ENCODE data around the gene PTPRG. TPM values are rescaled to one million over a fixed set of nuclear protein-coding genes. Genes with fewer than 3 reads are reported as not detected.

Gene PTPRG
- total and polyA plus RNA-seq, 10 of the 15 experiments (the other 5 are each of a cell fraction or from before 2014, with no cell fraction given), result 0.29 to 20.7 (median 1.4) TPM

GRCh38 chr3:61946570-61947324, 385.4 kb downstream of the PTPRG start:
- H2AFZ ChIP-seq (ENCODE audit: control insufficient read depth, low read depth, low read length), result no peak overlapping the region
- ChIA-PET RAD21 (ENCODE audit: unreplicated experiment) (interaction anchor here (0.7 to 2.3 kb wide), 17 partner anchors 11 to 383 kb away, joined by 3 to 26 read pairs (median 4); no protein-coding TSS in a partner anchor), CTCF (interaction anchor here (0.9 to 4.3 kb wide), 12 partner anchors 8 to 383 kb away, joined by 3 to 52 read pairs (median 4); no protein-coding TSS in a partner anchor), SMC1A (ENCODE audit: uncharacterized antibody, unreplicated experiment) (interaction anchor here (0.7 to 2.2 kb wide), 23 partner anchors 11 to 240 kb away, joined by 3 to 39 read pairs (median 4); no protein-coding TSS in a partner anchor), POLR2A (interaction anchor here (0.8 to 2.7 kb wide), 7 partner anchors 10 to 38 kb away, joined by 3 to 8 read pairs (median 5); no protein-coding TSS in a partner anchor)
- no peaks in the 10 kb centered on the region for H3K27me3 ChIP-seq (replicated peaks in 1 of 2; ENCODE audit: control insufficient read depth in 2 of 2, insufficient read depth in 2 of 2, low read length in 1 of 2)
- H3K4me2 ChIP-seq (ENCODE audit: control insufficient read depth, insufficient read depth), result no peak overlapping the region
- no peak for DNase-seq (ENCODE audit: low read depth, low spot score)
- no peaks in the 10 kb centered on the region for H3K9me3 ChIP-seq (replicated peaks; ENCODE audit: control insufficient read depth, insufficient read depth, low read length)
- no peak; the same call in 2 of the 3 replicates for ATAC-seq
- H4K20me1 ChIP-seq (ENCODE audit: control insufficient read depth, insufficient read depth), result no peaks in the 10 kb centered on the region
- intact Hi-C loops (cut with micrococcal nuclease; ENCODE audit: unreplicated experiment), result no loop called here
- no peak overlapping the region for H3K4me3 ChIP-seq
- H3K79me2 ChIP-seq (ENCODE audit: control insufficient read depth, insufficient read depth, low read length), result no peaks in the 10 kb centered on the region
- no peaks in the 10 kb centered on the region for H3K4me1 ChIP-seq (ENCODE audit: control insufficient read depth, insufficient read depth, low read length)
- H3K36me3 ChIP-seq (ENCODE audit: control insufficient read depth in 2 of 2, insufficient read depth in 2 of 2, low read length in 1 of 2), result no peaks in the 10 kb centered on the region
- no peak overlapping the region for H3K27ac ChIP-seq (ENCODE audit: control insufficient read depth, insufficient read depth)
- 48% methylated on average over 7 of the region's 7 CpGs for WGBS (ENCODE audit: insufficient coverage, insufficient replicate concordance, low lambda C conversion rate, missing lambda C conversion rate)
- no TSS peak for BruUV-seq (replicated peaks)
- FAIRE-seq, result no peak
- in situ Hi-C loops (cut with MboI), result no loop called here
- H3K9ac ChIP-seq (ENCODE audit: control insufficient read depth, insufficient read depth, low read length), result no peak overlapping the region
- no peak for TF ChIP-seq USF2 (IDR thresholded peaks at IDR 0.05; ENCODE audit: borderline replicate concordance, low read depth, low read length)
- TF ChIP-seq MTA2 (IDR thresholded peaks at IDR 0.05; ENCODE audit: low read depth), result 0 out of 2 replicates have a peak, but pooled peaks have one; percentile 10
- TF ChIP-seq CBX3 (IDR thresholded peaks at IDR 0.05; ENCODE audit: borderline replicate concordance, low read depth), result no peak
- TF ChIP-seq BMI1 (IDR thresholded peaks at IDR 0.05; ENCODE audit: borderline replicate concordance), result no peak
- no peak for TF ChIP-seq HDGF (IDR thresholded peaks at IDR 0.05)
- no peak for TF ChIP-seq CHD4 (IDR thresholded peaks at IDR 0.05)
- no peak for TF ChIP-seq REST (IDR thresholded peaks at IDR 0.05; ENCODE audit: low read depth, low read length)
- TF ChIP-seq GATAD2B (conservative IDR thresholded peaks at IDR 0.05; ENCODE audit: low read depth), result no peak
- no peak for TF ChIP-seq POLR2A (IDR thresholded peaks at IDR 0.05; ENCODE audit: low read depth, low read length)
- no peak for TF ChIP-seq EGR1 (IDR thresholded peaks at IDR 0.05; ENCODE audit: borderline replicate concordance in 1 of 2, low read depth in 2 of 2, low read length in 2 of 2)
- no peak for TF ChIP-seq ZBTB4 (CRISPR knock-in tag; IDR thresholded peaks at IDR 0.05)
- TF ChIP-seq CBFB (IDR thresholded peaks at IDR 0.05; ENCODE audit: low read depth), result no peak
